Lung (tissue), 12 donors: ENCODE measurements around the gene FBXO46. TPM values are rescaled to one million over a fixed set of nuclear protein-coding genes. Genes with fewer than 3 reads are reported as not detected.
A peak's percentile ranks its signal among the peaks of the same experiment; 100 is the strongest.

Experiments
- ATAC-seq: fragments of 200-7000 bp; cut with Tn5 transposase; one replicate; pipeline ENCODE4 v1.9.1; 2020; ENCODE audit warnings: moderate number of reproducible peaks; ENCODE audit not compliant: insufficient read depth, low FRiP score
- DNase-seq, 3 donors: peaks; one replicate each; pipeline ENCODE4 v3.0.0-alpha.2; 2013 to 2017
- H3K27ac ChIP-seq, 2 donors: one replicate each; pipeline ENCODE4 v1.5.1; 2013; ENCODE audit warnings: mild to moderate bottlenecking in 2 of 2, moderate library complexity in 2 of 2, control low read depth in 1 of 2, inconsistent platforms in 1 of 2, low read depth in 1 of 2, low read length in 1 of 2
- H3K27me3 ChIP-seq, 3 donors: one replicate each; pipeline ENCODE4 v1.5.1; 2013; ENCODE audit warnings: low read length in 2 of 3; ENCODE audit not compliant: control insufficient read depth in 3 of 3, insufficient read depth in 3 of 3
- H3K36me3 ChIP-seq, 4 donors: one replicate each; pipeline ENCODE4 v1.5.1; 2013; ENCODE audit warnings: low read length in 4 of 4, mild to moderate bottlenecking in 1 of 4, moderate library complexity in 1 of 4; ENCODE audit not compliant: control insufficient read depth in 4 of 4, insufficient read depth in 4 of 4
- H3K4me1 ChIP-seq, 5 donors: one replicate each; pipeline ENCODE4 v1.5.1; 2013; ENCODE audit warnings: low read length in 5 of 5, mild to moderate bottlenecking in 2 of 5, moderate library complexity in 1 of 5; ENCODE audit not compliant: control insufficient read depth in 5 of 5, insufficient read depth in 5 of 5
- H3K4me3 ChIP-seq: one replicate; pipeline ENCODE4 v1.5.1; 2013; ENCODE audit warnings: mild to moderate bottlenecking, control low read depth, moderate library complexity
- H3K9ac ChIP-seq, 2 donors: one replicate each; pipeline ENCODE4 v1.5.1; 2013; ENCODE audit warnings: low read length in 2 of 2, control low read depth in 1 of 2; ENCODE audit not compliant: insufficient read depth in 1 of 2
- H3K9me3 ChIP-seq, 4 donors: one replicate each; pipeline ENCODE4 v1.5.1; 2013; ENCODE audit warnings: low read length in 3 of 4, mild to moderate bottlenecking in 1 of 4, moderate library complexity in 1 of 4; ENCODE audit not compliant: control insufficient read depth in 4 of 4, insufficient read depth in 3 of 4
- CTCF ChIP-seq: IDR thresholded peaks from 2 replicates; pipeline ENCODE4 v1.5.1; 2012; ENCODE audit warnings: mild to moderate bottlenecking; ENCODE audit errors: control extremely low read depth, extremely low read depth
- WGBS, 2 donors: extraction: QIAGEN DNeasy Blood & Tissue Kit; methylation state at CpG; one replicate each; pipeline ENCODE4 v1.1.7; 2013; 5-methylcytosine and 5-hydroxymethylcytosine counted together
- polyA plus RNA-seq, 2 donors: library from polyadenylated mRNA; stranded (reverse); fragments of 200-250 nt; gene quantifications; one replicate each; pipeline ENCODE4 v1.2.1, GENCODE V29; 2013
- total RNA-seq, 2 donors: library from RNA; depleted of rRNA in 1 of 2; stranded (reverse); fragments of >200 nt in 1 of 2; gene quantifications; one replicate each; pipeline ENCODE4 v1.2.1, GENCODE V29; 2014 to 2021
- donor health status: control.
- donor health status: control.
- donor health status: Bipolar disorder and iron deficiency.
- donor health status: healthy.
- donor health status: DM: yes; HTN: yes; CAD: no.

Gene FBXO46
- total and polyA plus RNA-seq, 4 donors = 7.6 to 19.0 (median 9.7) TPM

GRCh38 chr19:45778010-45778661, 47.4 kb upstream of the FBXO46 start:
- no peak for TF ChIP-seq CTCF
- Histone ChIP-seq H3K4me1 (peaks cover 0 to 16% (median 3%) of the 10 kb centered on the region in 5 donors), H3K27ac (no peak overlapping the region), H3K36me3 (peaks cover 3 to 16% (median 11%) of the 10 kb centered on the region in 4 donors), H3K4me3 (no peak overlapping the region), H3K9me3 (no peaks in the 10 kb centered on the region), H3K9ac (no peak overlapping the region), H3K27me3 (no peaks in the 10 kb centered on the region)
- WGBS, 2 donors = 95% methylated on average over 28 of the region's 28 CpGs
- no peak for ATAC-seq
- no peak for DNase-seq

GRCh38 chr19:45777395-45777961, 46.8 kb upstream of the FBXO46 start:
- H3K4me1 ChIP-seq = peaks cover 0 to 12% (median 3%) of the 10 kb centered on the region in 5 donors
- H3K27ac ChIP-seq = no peak overlapping the region

GRCh38 chr19:45774765-45775164, 44.1 kb upstream of the FBXO46 start:
- Histone ChIP-seq H3K4me3 (no peak overlapping the region), H3K27ac (no peak overlapping the region), H3K4me1 (peaks cover 0 to 10% (median 0%) of the 10 kb centered on the region in 5 donors), H3K36me3 (peaks cover 3 to 17% (median 13%) of the 10 kb centered on the region in 4 donors), H3K9me3 (no peaks in the 10 kb centered on the region), H3K27me3 (no peaks in the 10 kb centered on the region), H3K9ac (no peak overlapping the region)
- ATAC-seq = no peak
- DNase-seq = peak; percentile 29 to 67 (median 56)
- no peak for TF ChIP-seq CTCF
- 76 to 92% methylated on average over 9 of the region's 9 CpGs for WGBS, 2 donors

More at GRCh38 chr19:45777395-45777961, 46.8 kb upstream of the FBXO46 start:
- Histone ChIP-seq H3K36me3 (peaks cover 3 to 17% (median 13%) of the 10 kb centered on the region in 4 donors), H3K9me3 (no peaks in the 10 kb centered on the region), H3K9ac (no peak overlapping the region), H3K27me3 (no peaks in the 10 kb centered on the region), H3K4me3 (no peak overlapping the region)
- ATAC-seq (no peak), DNase-seq (no peak)
- WGBS, 2 donors = 96 to 98% methylated on average over 31 to 34 of the region's 34 CpGs
- TF ChIP-seq CTCF = no peak
